ENCODE results near the gene QRICH1.

DNA sequence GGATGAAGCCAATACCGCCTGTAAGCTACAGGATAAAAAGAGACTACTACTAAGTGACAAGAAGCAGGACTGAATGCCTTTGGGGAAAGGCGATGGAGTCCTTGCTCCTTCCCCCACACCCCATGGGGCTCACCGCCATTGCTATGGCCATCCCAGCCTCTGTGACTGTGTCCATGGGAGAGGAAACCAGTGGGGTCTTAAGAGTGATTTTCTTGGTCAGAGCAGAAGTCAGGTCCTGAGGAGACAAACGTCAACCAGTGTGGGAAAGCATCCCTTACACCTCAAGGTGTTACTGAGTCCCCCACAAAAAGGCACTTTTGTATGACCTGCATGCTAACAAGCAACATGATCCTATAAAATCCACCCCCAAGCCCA is 65.6 kb downstream of the QRICH1 start:
- TF ChIP-seq POLR2A (IDR thresholded peaks at IDR 0.05) (no peak), CTCF (IDR thresholded peaks at IDR 0.05 in 8 of 11, conservative IDR thresholded peaks at IDR 0.05 in 3 of 11) (no peak)
